SK-N-SH (cell line): ENCODE data around the gene POU6F2.

Source experiments
- GABPA ChIP-seq: IDR thresholded peaks from 2 replicates; pipeline ENCODE4 v1.4.0; 2012; ENCODE audit warnings: low read depth, mild to moderate bottlenecking
- RXRA ChIP-seq: IDR thresholded peaks from 2 replicates; pipeline ENCODE4 v1.4.0; 2012; ENCODE audit warnings: low read depth, mild to moderate bottlenecking, borderline replicate concordance
- TF ChIP-seq, protein P1 (sequence below): fragments of 200-600 bp; sonication (generic); IDR thresholded peaks from 2 replicates; pipeline ENCODE4 v1.6.1; 2017; ENCODE audit warnings: antibody characterized with exemption, mild to moderate bottlenecking, moderate library complexity
- TF ChIP-seq, protein P2 (sequence below): IDR thresholded peaks from 2 replicates; pipeline ENCODE4 v1.4.0; 2012; ENCODE audit warnings: low read depth, borderline replicate concordance

DNA sequence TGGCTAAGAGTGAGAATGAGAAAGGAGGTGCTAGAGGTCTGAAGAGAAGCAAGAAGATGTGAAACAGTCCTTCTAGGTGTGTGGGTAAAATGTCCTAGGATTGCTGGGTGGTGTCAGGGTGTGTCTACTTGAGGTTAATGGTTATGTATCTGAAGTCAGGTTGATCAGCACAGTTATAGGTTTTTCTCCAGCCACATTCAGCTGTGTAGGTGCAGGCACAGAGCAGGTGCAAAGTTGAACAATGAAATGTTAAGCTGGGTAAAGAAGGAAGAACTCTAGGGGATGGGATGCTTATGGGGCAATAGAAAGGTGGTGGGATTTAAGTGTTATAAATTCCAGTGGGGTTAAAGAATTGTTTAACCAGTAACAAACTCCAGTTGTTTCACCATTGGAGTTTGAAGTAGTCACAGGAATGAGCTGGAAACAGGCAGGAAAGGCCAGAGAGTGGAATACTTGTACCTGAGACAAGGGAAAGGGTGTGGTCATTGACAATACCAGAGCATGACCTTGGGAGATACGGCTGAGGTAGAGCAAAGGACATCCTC lies 388.1 kb downstream of the POU6F2 start:
- no peak for TF ChIP-seq RXRA
- TF ChIP-seq, protein P1, sequence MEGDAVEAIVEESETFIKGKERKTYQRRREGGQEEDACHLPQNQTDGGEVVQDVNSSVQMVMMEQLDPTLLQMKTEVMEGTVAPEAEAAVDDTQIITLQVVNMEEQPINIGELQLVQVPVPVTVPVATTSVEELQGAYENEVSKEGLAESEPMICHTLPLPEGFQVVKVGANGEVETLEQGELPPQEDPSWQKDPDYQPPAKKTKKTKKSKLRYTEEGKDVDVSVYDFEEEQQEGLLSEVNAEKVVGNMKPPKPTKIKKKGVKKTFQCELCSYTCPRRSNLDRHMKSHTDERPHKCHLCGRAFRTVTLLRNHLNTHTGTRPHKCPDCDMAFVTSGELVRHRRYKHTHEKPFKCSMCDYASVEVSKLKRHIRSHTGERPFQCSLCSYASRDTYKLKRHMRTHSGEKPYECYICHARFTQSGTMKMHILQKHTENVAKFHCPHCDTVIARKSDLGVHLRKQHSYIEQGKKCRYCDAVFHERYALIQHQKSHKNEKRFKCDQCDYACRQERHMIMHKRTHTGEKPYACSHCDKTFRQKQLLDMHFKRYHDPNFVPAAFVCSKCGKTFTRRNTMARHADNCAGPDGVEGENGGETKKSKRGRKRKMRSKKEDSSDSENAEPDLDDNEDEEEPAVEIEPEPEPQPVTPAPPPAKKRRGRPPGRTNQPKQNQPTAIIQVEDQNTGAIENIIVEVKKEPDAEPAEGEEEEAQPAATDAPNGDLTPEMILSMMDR, result no peak
- TF ChIP-seq, protein P2, sequence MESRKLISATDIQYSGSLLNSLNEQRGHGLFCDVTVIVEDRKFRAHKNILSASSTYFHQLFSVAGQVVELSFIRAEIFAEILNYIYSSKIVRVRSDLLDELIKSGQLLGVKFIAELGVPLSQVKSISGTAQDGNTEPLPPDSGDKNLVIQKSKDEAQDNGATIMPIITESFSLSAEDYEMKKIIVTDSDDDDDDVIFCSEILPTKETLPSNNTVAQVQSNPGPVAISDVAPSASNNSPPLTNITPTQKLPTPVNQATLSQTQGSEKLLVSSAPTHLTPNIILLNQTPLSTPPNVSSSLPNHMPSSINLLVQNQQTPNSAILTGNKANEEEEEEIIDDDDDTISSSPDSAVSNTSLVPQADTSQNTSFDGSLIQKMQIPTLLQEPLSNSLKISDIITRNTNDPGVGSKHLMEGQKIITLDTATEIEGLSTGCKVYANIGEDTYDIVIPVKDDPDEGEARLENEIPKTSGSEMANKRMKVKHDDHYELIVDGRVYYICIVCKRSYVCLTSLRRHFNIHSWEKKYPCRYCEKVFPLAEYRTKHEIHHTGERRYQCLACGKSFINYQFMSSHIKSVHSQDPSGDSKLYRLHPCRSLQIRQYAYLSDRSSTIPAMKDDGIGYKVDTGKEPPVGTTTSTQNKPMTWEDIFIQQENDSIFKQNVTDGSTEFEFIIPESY, result no peak
- no peak for TF ChIP-seq GABPA
